ENCODE measurements around the gene LIME1.

LIME1 gene

GRCh38 chr20:63735859-63736718 is at the start of gene LIME1:
LIME1 (plus strand) TSS chr20:63736664; CDS start chr20:63737550, 886 bp downstream.
- peak; percentile 84 for DNase-seq

- peak; percentile 59 for DNase-seq
Observed at GRCh38 chr20:63687419-63688178, 48.9 kb upstream of the LIME1 start.

- no peak for DNase-seq
Observed at GRCh38 chr20:63688228-63689045, 48.0 kb upstream of the LIME1 start.

GRCh38 chr20:63689046-63690002 is 47.1 kb upstream of the LIME1 start:
- no peak for DNase-seq

GRCh38 chr20:63690003-63690897 is 46.2 kb upstream of the LIME1 start:
- DNase-seq: no peak

- no peak for DNase-seq
Observed at GRCh38 chr20:63690898-63691710, 45.4 kb upstream of the LIME1 start.

- no peak for DNase-seq
Observed at GRCh38 chr20:63691711-63692435, 44.6 kb upstream of the LIME1 start.

GRCh38 chr20:63692436-63693082 is 43.9 kb upstream of the LIME1 start:
- no peak for DNase-seq

GRCh38 chr20:63693083-63693732 is 43.3 kb upstream of the LIME1 start:
- DNase-seq: no peak

- DNase-seq: no peak
Observed at GRCh38 chr20:63693733-63694583, 42.5 kb upstream of the LIME1 start.

- no peak for DNase-seq
Observed at GRCh38 chr20:63694584-63695423, 41.7 kb upstream of the LIME1 start.

GRCh38 chr20:63695424-63696305 is 40.8 kb upstream of the LIME1 start:
- DNase-seq: no peak

GRCh38 chr20:63696306-63696627 is 40.2 kb upstream of the LIME1 start:
- no peak for DNase-seq

- peak; percentile 77 for DNase-seq
Observed at GRCh38 chr20:63696628-63697356, 39.7 kb upstream of the LIME1 start, which contains the start of gene TNFRSF6B. TNFRSF6B (plus strand) TSS chr20:63696652; CDS start chr20:63696768, 116 bp downstream.
